ENCODE measurements around the gene SULT1B1. TPM values are rescaled to one million over a fixed set of nuclear protein-coding genes. Genes with fewer than 3 reads are reported as not detected.

SULT1B1 gene
- total RNA-seq, 4 donors from 2014 or later: 0.51 to 2.4 (median 2.2) TPM

DNA sequence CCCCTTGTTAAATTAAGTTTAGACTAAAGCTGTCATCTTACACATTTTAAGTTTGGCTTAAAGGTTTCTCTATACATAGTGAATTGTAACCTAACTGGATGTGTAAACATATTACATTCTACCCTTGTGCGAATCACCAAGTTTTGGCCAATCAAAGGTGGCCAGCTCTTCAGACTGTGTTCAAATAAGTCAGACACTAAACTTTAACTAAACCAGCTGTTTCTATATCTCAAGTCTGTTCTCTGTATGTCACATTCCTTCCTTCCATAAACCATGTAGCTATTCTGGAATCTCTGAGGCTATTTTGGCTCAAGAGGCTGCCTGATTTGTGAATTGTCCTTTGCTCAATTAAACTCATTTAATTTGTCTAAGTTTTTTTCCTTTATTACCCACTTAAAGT, 6.7 kb downstream of the SULT1B1 start:
- DNase-seq: no peak
- Histone ChIP-seq H3K9me3 (no peaks in the 10 kb centered on the region), H3K4me3 (no peak overlapping the region), H3K36me3 (no peaks in the 10 kb centered on the region), H3K27ac (no peak overlapping the region), H3K27me3 (no peaks in the 10 kb centered on the region), H3K4me1 (no peaks in the 10 kb centered on the region)
- intact Hi-C loops (cut with DNase I; ENCODE audit: low total_unique reads): no loop called here
- TF ChIP-seq POLR2A (IDR thresholded peaks at IDR 0.05): no peak
- TF ChIP-seq, protein P1, sequence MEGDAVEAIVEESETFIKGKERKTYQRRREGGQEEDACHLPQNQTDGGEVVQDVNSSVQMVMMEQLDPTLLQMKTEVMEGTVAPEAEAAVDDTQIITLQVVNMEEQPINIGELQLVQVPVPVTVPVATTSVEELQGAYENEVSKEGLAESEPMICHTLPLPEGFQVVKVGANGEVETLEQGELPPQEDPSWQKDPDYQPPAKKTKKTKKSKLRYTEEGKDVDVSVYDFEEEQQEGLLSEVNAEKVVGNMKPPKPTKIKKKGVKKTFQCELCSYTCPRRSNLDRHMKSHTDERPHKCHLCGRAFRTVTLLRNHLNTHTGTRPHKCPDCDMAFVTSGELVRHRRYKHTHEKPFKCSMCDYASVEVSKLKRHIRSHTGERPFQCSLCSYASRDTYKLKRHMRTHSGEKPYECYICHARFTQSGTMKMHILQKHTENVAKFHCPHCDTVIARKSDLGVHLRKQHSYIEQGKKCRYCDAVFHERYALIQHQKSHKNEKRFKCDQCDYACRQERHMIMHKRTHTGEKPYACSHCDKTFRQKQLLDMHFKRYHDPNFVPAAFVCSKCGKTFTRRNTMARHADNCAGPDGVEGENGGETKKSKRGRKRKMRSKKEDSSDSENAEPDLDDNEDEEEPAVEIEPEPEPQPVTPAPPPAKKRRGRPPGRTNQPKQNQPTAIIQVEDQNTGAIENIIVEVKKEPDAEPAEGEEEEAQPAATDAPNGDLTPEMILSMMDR (IDR thresholded peaks at IDR 0.05): no peak

DNA sequence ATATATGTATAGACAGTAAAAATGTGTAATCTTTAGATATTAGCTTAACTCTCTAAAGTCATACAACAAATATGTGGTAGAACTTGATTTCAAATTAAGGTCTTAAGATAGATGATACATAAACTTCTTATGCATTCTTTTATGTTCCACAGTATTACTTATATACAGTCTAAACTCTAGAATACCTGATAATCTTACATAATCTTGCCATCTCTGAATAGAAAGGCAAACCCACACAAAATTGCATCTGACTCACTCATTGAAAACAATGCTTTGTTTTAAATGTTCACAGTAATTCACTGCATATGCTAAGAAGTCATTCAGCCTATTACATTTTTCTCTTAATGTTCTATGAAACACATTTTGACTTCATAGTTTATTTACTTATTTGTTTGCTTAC, 10.1 kb downstream of the SULT1B1 start:
- H3K27me3 ChIP-seq: no peaks in the 10 kb centered on the region
- no peak overlapping the region for H3K4me3 ChIP-seq
- TF ChIP-seq, protein P1 (IDR thresholded peaks at IDR 0.05): no peak
- no peak for TF ChIP-seq POLR2A (IDR thresholded peaks at IDR 0.05)
- no peaks in the 10 kb centered on the region for H3K9me3 ChIP-seq
- H3K27ac ChIP-seq: no peak overlapping the region
- intact Hi-C loops (cut with DNase I; ENCODE audit: low total_unique reads): no loop called here
- H3K4me1 ChIP-seq: no peaks in the 10 kb centered on the region
- no peak for DNase-seq
- no peaks in the 10 kb centered on the region for H3K36me3 ChIP-seq

GRCh38 chr4:69749771-69750170, 10.6 kb downstream of the SULT1B1 start:
- intact Hi-C loops (cut with DNase I; ENCODE audit: low total_unique reads): no loop called here
- H3K9me3 ChIP-seq: no peaks in the 10 kb centered on the region
- DNase-seq: no peak
- H3K36me3 ChIP-seq: no peaks in the 10 kb centered on the region
- TF ChIP-seq, protein P1 (IDR thresholded peaks at IDR 0.05): no peak
- no peak for TF ChIP-seq POLR2A (IDR thresholded peaks at IDR 0.05)
- H3K27ac ChIP-seq: no peak overlapping the region
- H3K4me1 ChIP-seq: no peaks in the 10 kb centered on the region
- H3K4me3 ChIP-seq: no peak overlapping the region
- no peaks in the 10 kb centered on the region for H3K27me3 ChIP-seq

GRCh38 chr4:69748173-69748572, 12.2 kb downstream of the SULT1B1 start:
- no peaks in the 10 kb centered on the region for H3K36me3 ChIP-seq
- TF ChIP-seq, protein P1 (IDR thresholded peaks at IDR 0.05): no peak
- TF ChIP-seq POLR2A (IDR thresholded peaks at IDR 0.05): no peak
- H3K4me3 ChIP-seq: no peak overlapping the region
- no peaks in the 10 kb centered on the region for H3K9me3 ChIP-seq
- no peak overlapping the region for H3K27ac ChIP-seq
- H3K4me1 ChIP-seq: no peaks in the 10 kb centered on the region
- DNase-seq: no peak
- H3K27me3 ChIP-seq: no peaks in the 10 kb centered on the region
- intact Hi-C loops (cut with DNase I; ENCODE audit: low total_unique reads): no loop called here

GRCh38 chr4:69744157-69744478, 16.3 kb downstream of the SULT1B1 start:
- H3K9me3 ChIP-seq: no peaks in the 10 kb centered on the region
- DNase-seq: no peak
- H3K4me1 ChIP-seq: no peaks in the 10 kb centered on the region
- no peaks in the 10 kb centered on the region for H3K36me3 ChIP-seq
- intact Hi-C loops (cut with DNase I; ENCODE audit: low total_unique reads): no loop called here
- no peak overlapping the region for H3K27ac ChIP-seq
- TF ChIP-seq, protein P1 (IDR thresholded peaks at IDR 0.05): no peak
- TF ChIP-seq POLR2A (IDR thresholded peaks at IDR 0.05): no peak
- no peak overlapping the region for H3K4me3 ChIP-seq
- no peaks in the 10 kb centered on the region for H3K27me3 ChIP-seq

All from uterus (tissue), 4 donors.